ENCODE measurements around the gene P2RY6.

DNA sequence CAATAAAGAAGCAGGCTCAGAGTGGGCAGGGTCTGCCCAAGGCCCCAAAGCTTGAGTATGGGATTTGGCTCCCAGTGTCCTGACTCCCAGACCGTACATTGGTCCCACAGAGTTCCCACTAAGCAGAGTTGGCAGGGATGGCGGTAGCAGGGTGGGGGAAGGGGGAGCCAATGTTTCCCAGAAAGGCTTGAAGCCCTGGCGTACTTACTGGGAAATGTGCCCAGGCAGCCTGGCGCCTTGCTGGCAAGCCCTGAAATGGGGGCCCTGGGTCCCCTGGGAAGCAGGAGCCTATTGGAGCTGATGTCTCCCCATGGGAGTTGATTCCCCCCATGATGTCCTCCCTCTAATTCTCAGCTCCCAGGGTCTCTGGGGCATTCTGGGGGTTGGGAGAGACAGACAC, 45.2 kb downstream of the P2RY6 start:
- TF ChIP-seq POLR2AphosphoS5 (IDR thresholded peaks at IDR 0.05) (no peak), POLR2A (IDR thresholded peaks at IDR 0.05) (no peak)
- TF ChIP-seq, protein P1, sequence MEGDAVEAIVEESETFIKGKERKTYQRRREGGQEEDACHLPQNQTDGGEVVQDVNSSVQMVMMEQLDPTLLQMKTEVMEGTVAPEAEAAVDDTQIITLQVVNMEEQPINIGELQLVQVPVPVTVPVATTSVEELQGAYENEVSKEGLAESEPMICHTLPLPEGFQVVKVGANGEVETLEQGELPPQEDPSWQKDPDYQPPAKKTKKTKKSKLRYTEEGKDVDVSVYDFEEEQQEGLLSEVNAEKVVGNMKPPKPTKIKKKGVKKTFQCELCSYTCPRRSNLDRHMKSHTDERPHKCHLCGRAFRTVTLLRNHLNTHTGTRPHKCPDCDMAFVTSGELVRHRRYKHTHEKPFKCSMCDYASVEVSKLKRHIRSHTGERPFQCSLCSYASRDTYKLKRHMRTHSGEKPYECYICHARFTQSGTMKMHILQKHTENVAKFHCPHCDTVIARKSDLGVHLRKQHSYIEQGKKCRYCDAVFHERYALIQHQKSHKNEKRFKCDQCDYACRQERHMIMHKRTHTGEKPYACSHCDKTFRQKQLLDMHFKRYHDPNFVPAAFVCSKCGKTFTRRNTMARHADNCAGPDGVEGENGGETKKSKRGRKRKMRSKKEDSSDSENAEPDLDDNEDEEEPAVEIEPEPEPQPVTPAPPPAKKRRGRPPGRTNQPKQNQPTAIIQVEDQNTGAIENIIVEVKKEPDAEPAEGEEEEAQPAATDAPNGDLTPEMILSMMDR (IDR thresholded peaks at IDR 0.05), result no peak

Measured in suprapubic skin (tissue), 4 donors.